ENCODE measurements around the gene FSCN2. TPM values are rescaled to one million over a fixed set of nuclear protein-coding genes. Genes with fewer than 3 reads are reported as not detected.

Gene FSCN2
- total and polyA plus RNA-seq, 2 donors (not counting 3 experiments of a cell fraction or from before 2014, with no cell fraction given): 0.32 to 0.71 TPM

DNA sequence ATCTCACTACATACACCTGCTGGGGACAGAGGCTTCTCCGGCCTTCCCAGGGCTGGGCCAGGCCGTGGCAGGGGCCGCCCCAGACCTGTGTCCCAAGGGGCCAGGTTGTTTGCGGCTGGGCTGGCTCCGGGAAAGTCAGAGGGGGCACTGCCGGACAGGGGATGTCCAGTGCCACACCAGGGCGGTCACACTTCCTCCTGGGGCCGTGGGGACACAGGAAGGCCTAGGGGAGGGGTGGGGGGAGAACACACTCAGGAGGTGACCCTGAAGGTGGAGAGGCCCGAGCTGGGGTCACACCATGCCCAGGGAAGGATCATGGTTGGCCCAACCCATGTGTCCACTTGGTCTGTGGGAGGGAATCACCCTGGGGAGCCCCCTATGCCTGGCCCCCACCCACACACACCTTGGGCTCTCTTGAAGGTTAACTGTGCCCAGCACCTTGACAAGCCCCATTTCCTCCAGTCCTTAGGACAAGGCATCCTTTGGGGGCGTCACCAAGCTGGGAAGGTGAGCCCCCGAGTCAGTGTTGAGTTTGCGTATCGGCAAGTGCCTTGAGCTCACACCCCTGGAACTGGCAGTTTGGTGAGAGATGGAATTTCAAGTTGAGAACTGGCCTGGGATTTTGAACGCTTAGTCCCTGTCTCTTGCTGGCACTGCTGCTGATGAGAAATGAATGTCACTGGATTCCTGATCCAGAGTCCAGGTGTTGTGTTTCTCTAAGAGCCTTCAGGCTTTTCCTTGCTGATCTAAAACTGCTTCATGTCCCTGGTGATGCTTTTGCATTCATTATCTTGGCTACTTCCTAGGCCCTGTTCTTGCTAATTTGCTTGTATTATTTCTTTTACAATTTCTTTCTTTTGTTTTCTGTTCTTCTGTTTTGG lies 7.9 kb upstream of the FSCN2 start:
- intact Hi-C loops (cut with micrococcal nuclease): no loop called here
- Histone ChIP-seq H4K20me1 (replicated peaks; ENCODE audit: control insufficient read depth, extremely low read depth, insufficient read depth, low read length) (no peaks in the 10 kb centered on the region), H3K4me2 (ENCODE audit: insufficient read depth, low read length) (no peak overlapping the region), H3K4me3 (replicated peaks in 1 of 3; ENCODE audit: insufficient read depth in 1 of 3, low read depth in 1 of 3, low read length in 3 of 3) (no peak overlapping the region), H3K9me1 (replicated peaks; ENCODE audit: control insufficient read depth, extremely low read depth, insufficient read depth, low read length) (no peaks in the 10 kb centered on the region), H3K36me3 (ENCODE audit: control insufficient read depth in 2 of 2, extremely low read depth in 1 of 2, insufficient read depth in 2 of 2, low read length in 2 of 2) (no peaks in the 10 kb centered on the region), H3K9me3 (replicated peaks; ENCODE audit: control insufficient read depth, insufficient read depth, low read length) (no peaks in the 10 kb centered on the region), H3K4me1 (ENCODE audit: control insufficient read depth, extremely low read depth, insufficient read depth, low read length) (peaks cover 23% of the 10 kb centered on the region), H3K27me3 (ENCODE audit: control insufficient read depth in 2 of 2, insufficient read depth in 2 of 2, low read length in 2 of 2) (no peaks in the 10 kb centered on the region), H3K27ac (ENCODE audit: insufficient read depth, low read depth, low read length) (no peak overlapping the region), H3K9ac (replicated peaks; ENCODE audit: extremely low read depth, insufficient read depth, low read length) (no peak overlapping the region), H3K79me2 (ENCODE audit: control insufficient read depth, insufficient read depth, low read length) (peaks cover 22% of the 10 kb centered on the region), H2AFZ (ENCODE audit: low read depth, low read length) (no peak overlapping the region)
- no peak for TF ChIP-seq POLR2A (IDR thresholded peaks at IDR 0.05; ENCODE audit: low read depth, low read length)
- no peak for TF ChIP-seq JUN (IDR thresholded peaks at IDR 0.05; ENCODE audit: borderline replicate concordance, insufficient read depth, insufficient read length, low read depth)
- TF ChIP-seq, protein P1, sequence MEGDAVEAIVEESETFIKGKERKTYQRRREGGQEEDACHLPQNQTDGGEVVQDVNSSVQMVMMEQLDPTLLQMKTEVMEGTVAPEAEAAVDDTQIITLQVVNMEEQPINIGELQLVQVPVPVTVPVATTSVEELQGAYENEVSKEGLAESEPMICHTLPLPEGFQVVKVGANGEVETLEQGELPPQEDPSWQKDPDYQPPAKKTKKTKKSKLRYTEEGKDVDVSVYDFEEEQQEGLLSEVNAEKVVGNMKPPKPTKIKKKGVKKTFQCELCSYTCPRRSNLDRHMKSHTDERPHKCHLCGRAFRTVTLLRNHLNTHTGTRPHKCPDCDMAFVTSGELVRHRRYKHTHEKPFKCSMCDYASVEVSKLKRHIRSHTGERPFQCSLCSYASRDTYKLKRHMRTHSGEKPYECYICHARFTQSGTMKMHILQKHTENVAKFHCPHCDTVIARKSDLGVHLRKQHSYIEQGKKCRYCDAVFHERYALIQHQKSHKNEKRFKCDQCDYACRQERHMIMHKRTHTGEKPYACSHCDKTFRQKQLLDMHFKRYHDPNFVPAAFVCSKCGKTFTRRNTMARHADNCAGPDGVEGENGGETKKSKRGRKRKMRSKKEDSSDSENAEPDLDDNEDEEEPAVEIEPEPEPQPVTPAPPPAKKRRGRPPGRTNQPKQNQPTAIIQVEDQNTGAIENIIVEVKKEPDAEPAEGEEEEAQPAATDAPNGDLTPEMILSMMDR (IDR thresholded peaks at IDR 0.05; ENCODE audit: extremely low read depth in 1 of 2, insufficient read depth in 1 of 2, low read depth in 1 of 2, low read length in 2 of 2): no peak
- TF ChIP-seq, protein P2, sequence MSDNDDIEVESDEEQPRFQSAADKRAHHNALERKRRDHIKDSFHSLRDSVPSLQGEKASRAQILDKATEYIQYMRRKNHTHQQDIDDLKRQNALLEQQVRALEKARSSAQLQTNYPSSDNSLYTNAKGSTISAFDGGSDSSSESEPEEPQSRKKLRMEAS (IDR thresholded peaks at IDR 0.05; ENCODE audit: insufficient read depth, insufficient read length): no peak
- no peak for TF ChIP-seq EZH2 (IDR thresholded peaks at IDR 0.05; ENCODE audit: borderline replicate concordance, low read depth, low read length, severe bottlenecking)
- TF ChIP-seq MYC (IDR thresholded peaks at IDR 0.05; ENCODE audit: low read depth, low read length): no peak
- no peak for TF ChIP-seq POLR2AphosphoS5 (IDR thresholded peaks at IDR 0.05; ENCODE audit: insufficient read depth, low read depth, low read length)
- no peak for TF ChIP-seq FOS (IDR thresholded peaks at IDR 0.05; ENCODE audit: borderline replicate concordance, insufficient read depth, low read length)
- TF ChIP-seq GATA2 (IDR thresholded peaks at IDR 0.05; ENCODE audit: insufficient read depth, insufficient read length, low read depth, low read length): no peak
- no TSS peak for BruUV-seq (replicated peaks)
- POLR2A ChIA-PET: no interaction called here
- no peak for FAIRE-seq
- dilution Hi-C loops (cut with MboI; ENCODE audit: extremely low pct_ligation_motif_present, low sequenced_read_pairs): no loop called here
- no peak for DNase-seq (ENCODE audit: low read depth, low spot score)
- CTCF ChIA-PET: no interaction called here

All from endothelial cell of umbilical vein (primary cell).